A673 (cell line): ENCODE data around the gene UCK1. TPM values are rescaled to one million over a fixed set of nuclear protein-coding genes. Genes with fewer than 3 reads are reported as not detected.

ENCODE experiments used
- Bru-seq: library from RNA; stranded (reverse); fragments of 400-500 nt; gene quantifications from one replicate; lab custom pipeline; 2021; lab: Mats Ljungman, UMichigan
- BruChase-seq, 2 experiments: library from RNA; stranded (reverse); fragments of 400-500 nt; gene quantifications; one replicate each; lab custom pipeline; 2021; lab: Mats Ljungman, UMichigan
- BruUV-seq: library from RNA; stranded (reverse); fragments of 400-500 nt; replicated peaks from 2 replicates; lab custom pipeline; 2021; lab: Mats Ljungman, UMichigan
- CTCF ChIA-PET: fragments of 300-600 bp; sonication (Branson Sonifier 250); formaldehyde crosslinking; loops from one replicate; lab custom pipeline; 2022; ENCODE audit warnings: antibody characterized with exemption; lab: Charles Lee
- POLR2A ChIA-PET: fragments of 300-600 bp; sonication (Branson Sonifier 250); formaldehyde crosslinking; loops from one replicate; lab custom pipeline; 2022; ENCODE audit warnings: antibody characterized with exemption; ENCODE audit not compliant: low non-redundant PET; lab: Charles Lee
- DNase-seq: peaks from one replicate; pipeline ENCODE4 v3.0.0-alpha.2; 2015; ENCODE audit warnings: low spot score
- H3K27ac ChIP-seq: fragments of 200-600 bp; sonication (generic); 2 replicates; pipeline ENCODE4 v1.5.1; 2016; ENCODE audit warnings: mixed run types, low read depth, mild to moderate bottlenecking, mixed read lengths, antibody characterized with exemption, low read length; ENCODE audit not compliant: poor library complexity, severe bottlenecking
- H3K27me3 ChIP-seq: fragments of 200-600 bp; sonication (generic); replicated peaks from 2 replicates; pipeline ENCODE4 v1.6.1; 2017; ENCODE audit warnings: mixed run types, low read depth, mild to moderate bottlenecking, mixed read lengths, antibody characterized with exemption, low read length; ENCODE audit not compliant: insufficient read depth, poor library complexity
- H3K36me3 ChIP-seq: fragments of 200-600 bp; sonication (generic); 2 replicates; pipeline ENCODE4 v1.6.1; 2016; ENCODE audit warnings: mixed run types, mild to moderate bottlenecking, mixed read lengths, antibody characterized with exemption, low read length; ENCODE audit not compliant: insufficient read depth, poor library complexity, severe bottlenecking
- H3K4me1 ChIP-seq: fragments of 200-600 bp; sonication (generic); 2 replicates; pipeline ENCODE4 v1.6.1; 2017; ENCODE audit warnings: mixed run types, mild to moderate bottlenecking, mixed read lengths, antibody characterized with exemption, low read length; ENCODE audit not compliant: insufficient read depth, poor library complexity, severe bottlenecking
- H3K4me3 ChIP-seq: fragments of 200-600 bp; sonication (generic); 2 replicates; pipeline ENCODE4 v1.5.1; 2016; ENCODE audit warnings: low read depth, mixed run types, mild to moderate bottlenecking, mixed read lengths, low read length; ENCODE audit not compliant: poor library complexity, severe bottlenecking
- H3K9me3 ChIP-seq: fragments of 200-600 bp; sonication (generic); 2 replicates; pipeline ENCODE4 v1.6.1; 2016; ENCODE audit warnings: mixed run types, low read depth, mild to moderate bottlenecking, mixed read lengths, antibody characterized with exemption, low read length; ENCODE audit not compliant: poor library complexity, severe bottlenecking
- EZH2 ChIP-seq: fragments of 200-600 bp; sonication (generic); IDR thresholded peaks from 2 replicates; pipeline ENCODE4 v1.6.1; 2017; ENCODE audit warnings: borderline replicate concordance, low read depth, mild to moderate bottlenecking, mixed read lengths, antibody characterized with exemption, low read length; ENCODE audit not compliant: poor library complexity, severe bottlenecking
- intact Hi-C: fragments of 100-400 bp; cut with micrococcal nuclease; formaldehyde crosslinking; loops from one replicate; pipeline ENCODE4 v1.10.0; 2022; ENCODE audit not compliant: unreplicated experiment
- long read RNA-seq: library from polyadenylated mRNA; stranded (forward); transcript quantifications from one replicate; pipeline ENCODE4 v2.0.0, GENCODE V29; 2022
- total RNA-seq: library from RNA; stranded (reverse); gene quantifications from 2 replicates; pipeline ENCODE4 v1.2.3, GENCODE V29; 2021
- TF ChIP-seq, protein P1 (sequence below): fragments of 300-800, 200-600 bp; sonication (generic); conservative IDR thresholded peaks from 2 replicates; pipeline ENCODE4 v1.5.1; 2017; ENCODE audit warnings: low read depth, mild to moderate bottlenecking, antibody characterized with exemption, low read length, moderate library complexity, mixed read lengths

Gene UCK1
- total RNA-seq = 48.0 and 51.6 TPM in 2 replicates
- percentile 63 among the genes with signal in this experiment for Bru-seq, nascent RNA
- BruChase-seq, experiment 1, labeled RNA remaining after a 2-hour chase = percentile 74 among the genes with signal in this experiment
- percentile 81 among the genes with signal in this experiment for BruChase-seq, experiment 2, labeled RNA remaining after a 6-hour chase
- long read RNA-seq, transcript UCK1-209 (7 exons, 788 nt) = minor isoform, 9 of 176 reads
- long read RNA-seq, transcript UCK1-204 (7 exons, 2,167 nt) = major isoform, 117 of 176 reads
- long read RNA-seq, partial matches to known transcripts = 3 of 176 reads
- long read RNA-seq, other reads (novel, unspliced or antisense) = 42 of 176 reads

DNA sequence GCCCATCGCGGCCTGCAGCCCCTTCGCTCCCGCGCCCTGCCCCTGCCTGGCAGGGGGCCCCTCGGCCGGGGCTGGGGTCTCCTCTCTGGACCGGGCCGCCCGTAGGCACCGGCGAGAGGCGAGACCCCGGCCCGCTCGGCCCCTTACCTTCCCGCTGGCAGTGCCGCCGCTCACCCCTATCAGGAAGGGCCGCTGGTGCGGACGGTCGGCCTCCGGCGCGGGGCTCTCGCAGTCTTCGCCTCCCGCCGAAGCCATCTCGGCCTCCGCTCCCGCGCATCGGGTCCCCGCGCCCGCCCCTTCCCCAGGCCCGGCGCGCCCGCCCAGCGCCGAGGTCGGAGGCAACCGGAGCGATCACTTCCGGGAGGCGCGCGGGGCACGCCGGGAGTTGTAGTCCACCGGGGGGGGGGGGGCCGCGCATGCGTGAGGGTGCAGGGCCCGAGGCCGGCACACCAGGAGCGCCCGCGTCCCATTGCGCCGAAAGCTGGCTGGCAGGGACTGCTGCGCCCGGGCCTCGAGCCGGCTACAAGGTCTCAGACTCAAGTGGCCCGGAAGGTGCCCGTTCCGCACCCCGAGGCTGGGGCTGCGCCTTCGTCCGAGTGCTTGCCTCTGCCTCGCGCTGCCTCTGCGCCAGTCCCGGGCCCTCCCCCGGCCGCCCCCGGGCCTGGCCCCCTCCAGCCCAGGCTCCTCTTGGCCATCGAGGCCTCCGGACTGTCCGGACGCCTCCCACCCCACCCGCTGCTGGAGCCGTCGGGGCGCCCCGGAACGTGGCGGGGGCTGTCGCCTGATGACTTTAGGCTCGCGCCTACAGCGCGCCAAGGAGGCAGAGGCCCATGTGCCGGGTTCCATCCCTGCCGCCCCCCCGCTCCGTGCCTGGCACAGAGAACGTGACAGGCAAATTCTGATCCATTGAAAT, at the start of gene UCK1:
UCK1 (minus strand) TSS at position 344 of the 913 bp plus-strand sequence; CDS start at position 255, 89 bp downstream.
- no TSS peak for BruUV-seq
- intact Hi-C loops = no loop called here
- no peaks in the 10 kb centered on the region for H3K27me3 ChIP-seq
- CTCF ChIA-PET = no interaction called here
- TF ChIP-seq, protein P1, sequence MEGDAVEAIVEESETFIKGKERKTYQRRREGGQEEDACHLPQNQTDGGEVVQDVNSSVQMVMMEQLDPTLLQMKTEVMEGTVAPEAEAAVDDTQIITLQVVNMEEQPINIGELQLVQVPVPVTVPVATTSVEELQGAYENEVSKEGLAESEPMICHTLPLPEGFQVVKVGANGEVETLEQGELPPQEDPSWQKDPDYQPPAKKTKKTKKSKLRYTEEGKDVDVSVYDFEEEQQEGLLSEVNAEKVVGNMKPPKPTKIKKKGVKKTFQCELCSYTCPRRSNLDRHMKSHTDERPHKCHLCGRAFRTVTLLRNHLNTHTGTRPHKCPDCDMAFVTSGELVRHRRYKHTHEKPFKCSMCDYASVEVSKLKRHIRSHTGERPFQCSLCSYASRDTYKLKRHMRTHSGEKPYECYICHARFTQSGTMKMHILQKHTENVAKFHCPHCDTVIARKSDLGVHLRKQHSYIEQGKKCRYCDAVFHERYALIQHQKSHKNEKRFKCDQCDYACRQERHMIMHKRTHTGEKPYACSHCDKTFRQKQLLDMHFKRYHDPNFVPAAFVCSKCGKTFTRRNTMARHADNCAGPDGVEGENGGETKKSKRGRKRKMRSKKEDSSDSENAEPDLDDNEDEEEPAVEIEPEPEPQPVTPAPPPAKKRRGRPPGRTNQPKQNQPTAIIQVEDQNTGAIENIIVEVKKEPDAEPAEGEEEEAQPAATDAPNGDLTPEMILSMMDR = no peak
- H3K4me3 ChIP-seq = peak within 1 kb of the TSS; percentile 92
- POLR2A ChIA-PET = no interaction called here
- H3K36me3 ChIP-seq = peaks cover 35% of the 10 kb centered on the region
- H3K9me3 ChIP-seq = no peaks in the 10 kb centered on the region
- peak; percentile 90 for DNase-seq
- peak within 1 kb of the TSS; percentile 84 for H3K27ac ChIP-seq
- peaks cover 4% of the 10 kb centered on the region for H3K4me1 ChIP-seq

DNA sequence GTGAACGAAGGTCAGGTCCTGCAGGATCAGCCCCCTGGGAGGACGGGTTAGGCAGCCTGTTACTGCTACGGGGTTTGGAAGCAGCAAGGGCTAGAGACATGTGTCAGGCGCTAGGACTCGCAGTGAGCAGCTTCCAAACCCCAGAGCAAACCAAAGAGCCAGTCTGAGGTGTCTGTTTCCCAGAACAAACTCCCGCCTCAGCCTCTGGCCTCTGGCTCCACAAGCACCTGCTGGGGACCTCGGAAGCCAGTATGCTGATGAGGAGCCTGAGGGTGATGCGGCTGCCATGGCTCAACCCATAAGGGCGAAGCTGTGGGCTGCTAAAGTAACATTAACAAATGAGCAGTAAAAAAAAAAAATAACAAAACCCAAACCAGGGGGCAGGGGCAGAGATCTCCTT, 49.3 kb upstream of the UCK1 start:
- ChIA-PET CTCF (no interaction called here), POLR2A (no interaction called here)
- TF ChIP-seq, protein P1 = no peak
- no peak for TF ChIP-seq EZH2
- BruUV-seq = no TSS peak
- H3K36me3 ChIP-seq = peaks cover 8% of the 10 kb centered on the region
- no peak overlapping the region for H3K4me3 ChIP-seq
- H3K27ac ChIP-seq = no peak overlapping the region
- intact Hi-C loops = no loop called here
- no peaks in the 10 kb centered on the region for H3K27me3 ChIP-seq
- no peak for DNase-seq
- H3K9me3 ChIP-seq = no peaks in the 10 kb centered on the region
- H3K4me1 ChIP-seq = no peaks in the 10 kb centered on the region

DNA sequence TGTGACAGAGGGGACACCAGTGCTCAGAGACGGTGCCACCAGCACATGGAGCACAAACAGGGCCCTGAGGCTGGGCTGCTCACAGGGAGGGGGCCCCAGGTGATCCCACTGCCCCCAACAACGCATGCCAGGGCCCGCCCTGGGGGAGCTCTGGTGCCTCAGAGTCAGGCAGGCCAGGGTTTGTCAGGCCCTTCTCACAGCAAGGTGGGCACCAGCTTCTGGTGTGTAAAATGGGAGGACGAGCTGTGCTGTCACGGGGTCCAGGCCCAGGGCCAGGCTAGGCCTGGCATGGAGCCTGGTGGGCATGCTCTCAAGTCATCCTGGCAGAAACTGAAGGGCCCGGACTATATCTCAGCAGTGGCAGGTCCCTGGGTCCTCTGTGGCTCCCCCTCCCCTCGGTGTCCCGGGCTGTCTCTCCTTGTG, 48.7 kb upstream of the UCK1 start:
- Histone ChIP-seq H3K27me3 (no peaks in the 10 kb centered on the region), H3K36me3 (peaks cover 8% of the 10 kb centered on the region), H3K4me3 (no peak overlapping the region), H3K27ac (no peak overlapping the region), H3K9me3 (no peaks in the 10 kb centered on the region), H3K4me1 (no peaks in the 10 kb centered on the region)
- TF ChIP-seq, protein P1 = no peak
- no peak for TF ChIP-seq EZH2
- BruUV-seq = no TSS peak
- ChIA-PET CTCF (no interaction called here), POLR2A (no interaction called here)
- intact Hi-C loops = no loop called here
- DNase-seq = no peak
